Prostate gland (tissue), 2 donors: Measurements from ENCODE around the gene MT3.

Source experiments
- CTCF ChIP-seq, 4 experiments: fragments of 200-600 bp in 2 of 4; fragments of 450-650 bp in 2 of 4; sonication (generic) in 2 of 4; IDR thresholded peaks; 1 replicate in 3 of 4; 2 replicates in 1 of 4; pipeline ENCODE4 v1.5.1; 2016 to 2019; ENCODE audit warnings: antibody characterized with exemption in 4 of 4, mild to moderate bottlenecking in 2 of 4, moderate library complexity in 2 of 4
- POLR2A ChIP-seq: fragments of 450-650 bp; IDR thresholded peaks from one replicate; pipeline ENCODE4 v1.6.1; 2016; ENCODE audit warnings: antibody characterized with exemption, mild to moderate bottlenecking
- POLR2AphosphoS5 ChIP-seq: sonication (generic); formaldehyde crosslinking; IDR thresholded peaks from one replicate; pipeline ENCODE4 v1.6.1; 2017; ENCODE audit warnings: antibody characterized with exemption

GRCh38 chr16:56549744-56550385, 39.5 kb upstream of the MT3 start:
- TF ChIP-seq POLR2AphosphoS5 = no peak
- TF ChIP-seq CTCF (IDR thresholded peaks at IDR 0.05) = no peak
- no peak for TF ChIP-seq POLR2A
